ENCODE data around the gene HPDL.
"Not testable (repeated sequence)": the region's sequence is repeated elsewhere in the genome, so short reads cannot be mapped to it uniquely, and the experiment has no call there.

HPDL gene

DNA sequence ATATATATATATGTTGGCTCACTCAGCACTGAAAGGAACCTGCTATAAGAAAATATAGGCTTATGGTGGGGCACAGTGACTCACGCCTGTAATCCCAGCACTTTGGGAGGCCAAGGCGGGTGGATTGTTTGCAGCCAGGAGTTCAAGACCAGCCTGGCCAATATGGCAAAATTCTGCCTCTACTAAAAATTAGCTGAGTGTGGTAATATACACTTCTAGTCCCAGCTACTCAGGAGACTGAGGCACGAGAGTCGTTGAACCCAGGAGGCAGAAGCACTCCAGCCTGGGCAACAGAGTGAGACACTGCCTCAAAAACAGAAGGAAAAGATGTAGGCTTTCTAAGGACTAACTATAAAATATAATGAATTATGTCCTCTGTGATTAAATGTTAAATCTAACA, 28.1 kb downstream of the HPDL start:
- DNase-seq: no peak

DNA sequence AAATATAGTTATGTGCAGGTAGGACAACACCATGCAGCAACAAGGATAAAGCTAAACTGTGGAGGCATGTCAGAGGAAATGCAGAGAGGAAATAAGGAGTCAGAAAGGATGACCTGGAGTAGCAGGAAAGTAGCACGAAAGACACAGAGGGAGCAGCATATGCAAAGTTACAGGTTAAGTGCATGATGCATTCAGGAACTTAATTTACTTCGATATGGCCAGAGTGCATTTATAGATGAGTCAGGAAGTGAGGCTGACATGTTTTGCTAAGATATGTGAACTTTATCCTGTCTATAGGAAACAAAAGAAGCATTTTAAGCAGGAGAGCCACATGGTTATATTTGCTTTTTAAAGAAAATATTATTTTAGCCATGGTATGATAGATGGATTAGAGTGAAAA, 29.0 kb downstream of the HPDL start:
- no peak for DNase-seq

DNA sequence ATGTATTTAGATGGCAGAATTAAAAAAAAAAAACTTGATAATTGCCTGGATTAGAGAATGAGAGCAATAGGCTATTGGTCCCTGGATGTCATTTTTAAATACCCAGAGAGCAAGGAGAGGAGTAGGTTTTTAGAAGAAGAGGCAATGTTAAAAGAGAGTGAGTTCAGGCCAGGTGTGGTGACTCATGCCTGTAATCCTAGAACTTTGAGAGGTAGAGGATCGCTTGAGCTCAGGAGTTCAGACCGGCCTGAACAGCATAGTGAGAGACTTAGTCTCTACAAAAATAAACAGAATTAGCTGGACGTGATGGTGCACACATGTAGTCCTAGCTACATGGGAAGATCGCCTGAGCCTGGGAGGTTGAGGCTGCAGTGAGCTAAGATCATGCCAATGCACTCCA, 29.5 kb downstream of the HPDL start:
- no peak for DNase-seq

DNA sequence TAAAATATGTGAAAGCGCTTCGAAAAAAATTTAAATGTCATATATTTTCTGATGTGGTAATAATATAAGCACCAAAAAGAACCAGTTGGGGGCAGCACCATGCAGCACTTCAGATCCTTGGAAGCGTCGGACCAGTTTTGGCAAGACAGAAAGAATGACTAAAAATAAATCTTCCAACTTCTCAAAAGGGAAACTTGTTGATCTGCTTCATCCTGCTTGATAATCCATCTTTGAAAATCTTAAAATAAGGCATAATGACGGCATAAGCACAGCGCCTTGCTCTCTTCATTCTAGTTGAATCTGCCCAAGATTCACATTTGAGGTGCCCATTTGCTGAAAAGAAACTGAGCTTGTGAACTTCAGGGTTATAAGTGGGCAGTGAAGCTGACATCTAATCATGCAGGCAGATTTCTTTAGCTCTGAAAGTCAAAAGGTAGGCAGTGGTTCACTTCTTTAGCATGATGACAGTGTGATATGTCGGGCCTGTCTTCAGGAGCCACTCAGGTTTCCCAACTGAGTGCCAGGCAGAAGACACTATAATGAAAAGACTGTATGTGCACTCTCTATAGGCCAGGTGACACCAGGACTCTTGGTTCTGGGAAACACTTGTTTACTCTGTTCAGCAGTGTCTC, 33.3 kb downstream of the HPDL start:
- peak; percentile 54 for DNase-seq

DNA sequence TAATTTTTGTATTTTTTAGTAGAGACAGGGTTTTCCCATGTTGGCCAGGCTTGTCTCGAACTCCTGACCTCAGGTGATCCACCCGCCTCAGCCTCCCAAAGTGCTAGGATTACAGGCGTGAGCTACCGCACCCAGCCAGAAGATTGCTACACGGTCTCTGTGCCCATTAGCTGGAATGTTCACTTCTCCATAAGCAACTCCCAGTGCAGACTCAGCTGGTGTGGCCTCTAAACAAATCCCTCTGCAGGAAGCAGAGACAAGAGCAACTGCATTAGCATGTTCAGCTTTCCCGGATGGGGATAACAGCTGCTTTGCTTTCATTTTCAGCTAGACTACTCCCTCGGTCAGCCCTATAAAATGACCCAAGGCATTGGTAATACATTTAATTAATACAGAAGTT, 34.3 kb downstream of the HPDL start:
- DNase-seq: not testable (repeated sequence)

DNA sequence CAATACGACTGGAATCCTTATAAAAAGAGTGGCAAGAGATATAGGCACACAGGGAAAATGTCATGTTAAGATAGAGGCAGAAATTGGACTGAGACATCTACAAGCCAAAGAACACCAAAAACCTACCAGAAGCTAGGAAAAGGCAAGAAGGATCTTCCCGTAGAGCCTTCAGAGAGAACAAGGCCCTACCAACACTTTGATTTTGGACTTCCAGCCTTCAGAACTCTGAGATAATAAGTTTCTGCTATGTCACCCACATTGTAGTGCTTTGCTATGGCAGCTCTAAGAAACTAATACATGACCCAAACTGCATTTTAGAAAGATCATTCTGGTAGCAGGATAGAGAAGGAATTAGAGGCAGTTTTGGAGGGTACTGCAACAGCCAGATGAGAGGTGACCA, 37.6 kb downstream of the HPDL start:
- no peak for DNase-seq

DNA sequence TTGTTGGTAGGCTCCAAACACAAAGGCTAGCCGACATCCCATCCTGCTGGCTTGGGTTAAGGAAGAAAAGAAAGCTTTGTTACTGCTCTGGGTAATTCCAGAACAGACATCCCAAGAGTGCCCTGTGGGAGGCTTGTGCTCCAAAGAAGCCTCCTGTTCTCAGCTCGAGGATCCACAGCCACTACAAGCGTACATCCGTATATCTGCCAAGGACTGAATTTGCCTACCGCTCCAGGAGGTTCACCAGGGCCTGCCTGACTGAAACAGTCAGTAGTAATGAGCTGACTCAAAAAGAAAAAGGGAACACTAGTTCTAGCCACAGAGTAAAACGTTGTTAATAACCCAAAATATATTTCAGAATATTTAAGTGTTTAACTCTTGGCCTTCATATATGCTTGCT, 38.4 kb downstream of the HPDL start:
- DNase-seq: no peak

DNA sequence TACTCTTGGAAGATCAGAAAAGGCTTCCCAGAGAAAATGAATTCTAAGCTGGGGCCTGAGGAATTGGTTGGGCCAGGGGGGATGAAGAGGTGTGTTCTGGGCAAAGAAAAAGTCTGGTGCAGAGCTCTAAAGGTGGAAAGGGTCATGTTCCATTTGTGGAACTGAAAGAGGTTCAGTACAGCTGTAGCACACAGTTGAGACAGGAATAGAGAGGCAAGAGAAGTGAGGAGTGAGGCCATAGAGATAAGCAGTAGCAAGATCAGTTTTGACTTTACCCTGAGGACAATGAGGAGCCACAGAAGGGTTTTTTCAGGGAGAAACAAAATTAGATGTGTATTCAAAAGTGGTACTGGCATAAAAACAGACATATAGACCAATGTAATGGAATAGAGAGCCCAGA, 43.9 kb downstream of the HPDL start:
- no peak for DNase-seq

DNA sequence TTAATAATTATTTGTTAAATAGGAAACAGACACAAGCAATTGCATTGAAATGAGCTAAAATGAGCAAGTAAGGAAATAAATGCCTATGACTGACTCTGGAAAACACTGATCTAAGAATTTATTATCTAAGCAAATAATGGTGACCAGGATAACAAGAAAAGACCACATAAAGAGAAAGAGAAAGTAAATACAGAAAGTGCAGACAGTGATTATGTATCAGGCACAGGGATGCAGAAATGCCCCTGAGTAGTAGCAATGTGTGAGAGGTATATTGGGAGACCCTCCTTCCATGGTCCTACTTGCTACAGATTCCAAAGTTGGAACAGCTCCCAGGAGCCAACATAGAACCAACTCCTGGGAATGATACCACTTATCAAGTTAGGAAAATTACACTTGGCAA, 46.9 kb downstream of the HPDL start:
- no peak for DNase-seq

DNA sequence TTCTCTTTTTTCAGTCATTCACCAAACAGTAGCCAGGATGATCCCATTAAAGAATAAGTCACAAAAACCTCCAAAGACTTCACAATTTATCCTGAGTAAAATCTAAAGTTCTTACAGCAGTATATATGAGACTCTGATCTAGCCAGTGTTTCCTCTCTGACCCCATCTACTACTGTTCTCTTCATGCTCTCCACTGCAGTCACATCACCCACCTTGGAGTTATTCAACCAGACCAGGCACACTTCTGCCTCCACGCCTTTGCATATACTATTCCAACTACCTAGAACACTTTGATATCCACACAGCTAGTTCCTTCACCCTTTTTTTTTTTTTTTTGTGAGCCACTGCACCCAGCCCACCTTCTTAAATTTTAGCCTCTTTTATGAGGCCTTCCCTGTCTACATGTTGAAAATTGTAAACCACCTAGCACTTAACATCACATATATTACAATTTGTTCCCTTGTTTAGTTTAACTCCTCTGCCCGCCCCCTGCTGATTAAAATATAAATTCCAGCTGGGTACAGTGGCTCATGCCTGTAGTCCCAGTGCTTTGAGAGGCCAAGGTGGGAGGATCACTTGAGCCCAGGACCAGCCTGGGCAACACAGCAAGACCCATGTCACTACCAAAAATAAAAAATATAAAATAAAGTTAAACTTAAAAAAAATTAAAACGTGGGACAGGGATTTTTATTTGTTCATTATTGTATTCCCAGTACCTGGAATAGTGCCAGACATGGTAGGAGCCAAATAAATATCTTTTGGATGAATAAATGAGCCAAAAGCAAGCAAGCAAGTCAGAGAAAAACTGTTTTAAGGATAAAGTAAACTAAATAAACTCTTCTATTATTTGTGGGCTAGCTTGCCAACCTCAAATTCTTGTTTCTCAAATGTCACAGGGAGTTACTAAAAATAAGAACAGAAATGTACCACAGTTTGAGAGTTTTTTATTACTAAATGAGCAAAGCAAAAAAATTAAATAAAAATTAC, 48.7 kb downstream of the HPDL start:
- no peak for DNase-seq

DNA sequence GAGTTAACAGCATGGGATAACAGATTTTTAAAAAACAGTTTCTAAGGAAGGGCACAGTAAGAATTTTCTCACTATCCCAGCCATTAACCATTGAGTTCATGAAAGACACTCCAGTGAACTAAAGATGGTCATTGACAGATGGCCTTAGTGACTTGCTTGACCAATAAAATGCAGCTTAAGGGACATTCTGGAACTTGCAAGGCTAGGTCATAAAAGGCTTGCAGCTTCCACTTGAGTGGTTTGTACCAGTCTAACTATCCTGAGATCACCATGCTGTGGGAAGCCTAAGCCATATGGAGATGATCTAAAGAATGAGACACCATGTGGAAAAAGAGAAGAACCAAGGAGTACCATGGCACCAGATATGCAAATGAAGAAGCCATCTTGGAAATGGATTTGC, 51.5 kb downstream of the HPDL start:
- DNase-seq: no peak

Measured in CD4-positive, alpha-beta T cell treated with Interleukin-15 for 1 hour (primary cell).